Dedifferentiated amniotic fluid mesenchymal stem cell (primary cell): ENCODE results near the gene GLDN.

Experiments
- DNase-seq: peaks from one replicate; pipeline ENCODE4 v3.0.0-alpha.2; 2016; ENCODE audit errors: extremely low spot score

Gene GLDN

DNA sequence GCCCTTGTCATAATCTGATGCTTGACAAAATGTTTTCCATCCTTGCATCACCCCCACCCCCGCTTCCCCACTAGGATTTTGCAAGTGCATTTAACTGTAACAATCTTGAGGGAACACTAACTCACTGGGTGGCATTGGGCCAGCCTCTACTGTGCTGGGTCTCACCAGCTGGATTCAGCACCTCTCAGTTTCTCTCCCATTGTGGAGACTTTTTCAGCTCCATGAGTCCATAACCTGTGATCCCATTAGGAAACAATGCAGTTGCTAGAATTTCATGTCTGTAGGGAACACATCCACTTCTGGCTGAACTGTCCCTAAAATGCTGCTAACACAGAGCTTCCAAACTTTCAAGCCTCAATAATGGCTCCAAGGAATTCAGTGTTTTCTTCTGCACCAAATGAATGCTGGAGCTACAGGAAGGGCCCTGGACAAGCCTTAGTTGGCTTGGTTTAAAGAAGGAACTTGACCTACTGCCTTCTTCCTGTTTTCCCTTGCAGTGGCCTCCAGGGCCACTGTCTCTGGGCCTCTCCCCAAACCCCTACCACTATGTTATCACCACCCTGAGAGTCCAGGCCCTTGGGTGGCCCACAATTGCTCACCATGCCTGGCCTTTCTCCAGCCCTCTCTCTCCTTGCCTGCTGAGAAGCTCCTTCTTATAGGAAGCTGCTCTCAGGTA, 18.7 kb upstream of the GLDN start:
- DNase-seq = peak; percentile 54

DNA sequence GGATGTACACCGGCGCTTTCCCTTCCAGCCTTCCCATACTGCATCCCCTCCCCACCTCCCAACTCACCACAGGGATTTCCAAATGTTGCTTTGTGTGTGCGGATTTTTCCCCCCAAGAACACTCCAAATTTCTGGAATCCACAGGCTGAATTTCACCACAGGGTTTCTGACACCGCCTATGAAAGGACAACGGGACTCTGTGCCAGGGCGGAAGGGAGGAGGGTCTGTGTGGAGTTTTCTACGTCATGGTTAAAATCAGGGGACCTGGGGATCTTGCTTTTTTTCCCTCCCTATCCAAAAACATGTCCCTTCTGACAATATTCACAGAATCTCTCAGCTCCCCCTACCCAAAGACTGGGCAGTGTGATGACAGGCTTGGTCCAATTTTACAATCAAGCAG, 17.7 kb upstream of the GLDN start:
- DNase-seq = no peak

- DNase-seq = no peak
These were observed 16.3 kb upstream of the GLDN start for GRCh38 chr15:51325167-51325566.

DNA sequence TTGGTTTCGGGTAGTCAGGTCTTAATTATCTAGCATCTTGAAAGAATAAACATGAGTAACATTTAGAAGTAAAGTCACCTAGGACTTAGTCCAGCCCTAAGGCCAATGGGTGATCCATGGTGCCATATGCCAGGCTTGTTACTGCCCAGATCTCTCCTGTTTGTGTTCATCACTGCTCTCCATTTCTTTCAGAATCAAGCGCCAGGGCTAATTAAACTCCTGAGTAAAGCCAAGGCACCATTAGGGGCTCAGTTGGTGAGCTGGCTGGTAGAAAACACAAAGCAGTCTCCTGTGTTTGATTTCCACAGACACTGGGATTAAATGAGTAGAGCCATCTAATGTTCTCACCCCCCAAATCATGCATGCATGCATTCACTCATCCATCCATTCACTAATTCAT, 14.4 kb upstream of the GLDN start:
- no peak for DNase-seq

DNA sequence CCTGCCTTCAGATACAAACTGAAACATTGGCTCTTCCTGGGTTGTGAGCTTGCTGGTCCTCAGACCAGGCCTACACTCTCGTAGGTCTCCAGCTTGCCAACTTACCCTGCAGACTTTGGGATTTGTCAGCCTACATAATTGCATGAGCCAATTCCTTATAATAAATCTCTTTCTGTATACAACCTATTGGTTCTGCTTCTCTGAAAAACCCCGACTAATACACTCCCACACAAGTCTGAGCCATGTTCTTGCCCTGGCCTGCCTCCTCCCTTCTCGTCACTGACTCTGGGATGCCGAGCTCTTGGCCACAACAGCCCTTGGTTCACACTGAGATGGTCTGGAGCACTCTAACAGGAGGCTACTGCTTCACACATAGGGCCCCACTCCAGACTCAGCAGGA, 12.5 kb upstream of the GLDN start:
- DNase-seq = no peak

- no peak for DNase-seq
These were observed 10.3 kb upstream of the GLDN start for GRCh38 chr15:51331141-51331540.

DNA sequence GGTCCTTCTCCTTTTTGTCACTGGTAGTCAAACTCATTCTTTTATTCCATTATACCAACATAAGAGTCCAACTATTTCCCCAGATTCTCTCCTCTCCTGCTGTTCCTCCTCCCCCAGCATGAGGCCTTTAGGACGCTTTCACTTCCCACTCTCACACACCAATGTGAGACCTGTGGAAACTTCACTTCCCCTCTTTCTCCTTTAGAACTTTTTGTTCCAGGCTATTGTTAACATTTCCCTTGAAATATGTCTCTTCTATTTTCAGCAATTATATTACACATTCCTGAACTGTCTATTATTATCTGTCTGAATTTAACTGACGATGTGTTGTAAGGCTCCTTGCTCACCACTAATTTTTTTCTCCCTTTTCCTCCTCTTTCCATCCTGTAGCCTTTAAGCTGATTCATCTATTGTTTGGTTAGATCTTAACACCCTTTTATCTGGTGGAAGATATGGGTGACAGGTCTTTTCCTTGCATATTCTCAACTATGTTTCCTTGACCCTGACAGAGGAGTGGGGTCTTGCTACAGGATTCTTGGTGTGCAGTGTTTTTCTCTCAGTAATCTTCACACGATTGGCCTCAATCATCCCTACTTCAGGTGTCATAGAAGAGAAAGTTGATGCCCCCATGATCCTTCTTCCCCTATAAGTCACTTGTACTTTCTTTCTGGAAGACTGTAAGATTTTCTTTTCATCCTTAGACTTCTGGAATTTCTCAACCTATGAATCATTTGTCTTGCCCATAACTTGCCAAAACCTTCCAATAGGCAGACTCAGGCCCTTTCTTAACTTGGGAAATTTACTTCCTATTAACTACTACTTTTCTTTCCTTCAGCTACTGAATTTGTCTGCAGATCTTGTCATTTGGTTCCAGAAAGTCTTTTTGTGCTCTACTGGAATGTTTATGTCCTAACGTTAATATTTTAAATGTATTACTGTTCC, 9.0 kb upstream of the GLDN start:
- DNase-seq = no peak

GRCh38 chr15:51333571-51333970, 7.9 kb upstream of the GLDN start:
- no peak for DNase-seq

GRCh38 chr15:51334011-51334451, 7.4 kb upstream of the GLDN start:
- no peak for DNase-seq

GRCh38 chr15:51335087-51335486, 6.4 kb upstream of the GLDN start:
- DNase-seq = no peak

GRCh38 chr15:51335538-51336410, 5.7 kb upstream of the GLDN start:
- no peak for DNase-seq

DNA sequence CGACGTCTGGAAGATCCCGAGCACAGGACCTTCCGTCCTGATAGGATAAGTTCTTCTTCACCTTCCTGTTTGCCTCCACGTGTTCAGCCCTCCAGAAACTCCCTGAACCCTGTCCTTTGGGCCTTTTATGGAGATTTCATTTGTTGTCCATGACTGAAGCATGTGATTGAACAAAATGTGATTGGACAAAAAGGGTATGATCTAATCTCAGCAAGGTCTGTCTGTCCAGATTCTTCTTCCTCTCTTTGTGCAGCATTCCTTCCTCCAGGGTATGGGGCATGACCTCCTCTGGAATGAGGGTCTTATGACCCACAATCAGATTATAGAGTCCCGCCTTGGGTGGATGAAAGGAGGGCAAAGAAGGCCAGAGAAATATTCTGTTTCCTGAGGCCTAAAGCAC, 3.0 kb upstream of the GLDN start, which contains the start of gene CYP19A1:
Gene CYP19A1, minus strand, starts transcription at position 101 of the 400 bp plus-strand sequence. CDS start 95,684 bp downstream, outside the sequence.
- DNase-seq = no peak

GRCh38 chr15:51342227-51342999, 958 bp downstream of the GLDN start:
- no peak for DNase-seq

DNA sequence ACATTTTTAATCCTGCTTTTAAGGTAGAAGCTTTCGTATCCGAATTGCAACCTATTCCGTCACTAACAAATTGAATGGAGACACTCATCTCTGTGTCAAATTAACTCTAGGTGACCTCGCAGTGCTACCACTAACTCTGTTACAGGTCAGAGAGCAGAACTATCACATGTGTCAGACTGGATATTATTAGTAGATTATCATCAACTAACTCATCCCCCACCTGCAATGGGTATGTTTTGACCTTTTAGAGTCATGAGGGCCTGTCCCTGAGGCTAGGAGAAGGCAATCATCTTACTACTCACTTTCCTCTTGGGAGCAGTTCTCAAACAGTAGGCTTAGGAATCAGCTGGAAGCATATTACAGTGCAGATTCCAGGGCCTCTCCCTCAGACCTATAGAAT, 2.0 kb downstream of the GLDN start:
- DNase-seq = no peak

DNA sequence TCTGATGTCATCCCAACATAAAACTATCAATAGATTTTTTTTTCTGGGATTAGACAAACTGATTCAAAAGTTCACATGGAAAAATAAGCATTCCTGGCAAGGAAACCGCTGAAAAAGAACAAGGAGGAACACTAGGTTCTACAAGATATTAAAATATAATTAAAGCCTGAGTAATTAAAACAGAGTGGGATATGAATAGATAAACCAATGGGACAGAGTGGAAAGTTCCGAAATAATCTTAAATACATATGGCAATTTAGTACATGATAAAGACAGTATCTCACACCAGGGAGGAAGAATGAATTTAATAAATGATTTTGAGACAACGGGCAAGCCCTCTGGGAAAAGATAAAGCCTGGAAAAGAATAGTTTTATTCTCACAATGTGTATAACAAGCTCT, 4.7 kb downstream of the GLDN start:
- no peak for DNase-seq

GRCh38 chr15:51348688-51349087, 7.2 kb downstream of the GLDN start:
- no peak for DNase-seq

DNA sequence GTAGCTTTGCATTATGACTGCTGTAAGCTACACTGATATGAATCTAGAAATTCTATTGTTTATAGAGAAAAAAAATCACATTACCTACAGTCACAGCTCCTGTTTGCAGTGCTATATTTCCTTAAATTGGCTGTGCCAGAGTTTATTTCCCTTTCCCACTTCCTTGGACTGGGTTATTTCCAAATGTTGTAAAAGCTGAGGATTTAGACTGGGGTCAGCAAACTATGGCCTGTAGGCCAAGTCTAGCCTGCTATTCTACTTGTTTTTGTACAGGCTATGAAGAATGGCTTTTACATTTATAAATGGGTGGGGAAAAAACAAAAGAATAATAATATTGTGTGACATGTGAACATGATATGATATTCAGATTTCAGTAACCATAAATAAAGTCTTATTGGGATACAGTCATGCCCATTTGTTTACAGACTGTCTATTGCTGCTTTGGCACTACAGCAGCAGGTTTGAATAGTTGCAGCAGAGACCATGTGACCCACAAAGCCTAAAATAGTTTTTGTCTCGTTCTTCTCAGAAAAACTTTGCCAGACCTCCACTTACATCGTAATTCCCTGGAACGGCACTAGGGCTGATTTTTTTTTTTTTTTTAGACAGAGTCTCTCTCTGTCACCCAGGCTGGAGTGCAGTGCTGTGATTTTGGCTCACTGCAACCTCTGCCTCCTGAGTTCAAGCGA, 7.8 kb downstream of the GLDN start:
- peak; percentile 23 for DNase-seq

DNA sequence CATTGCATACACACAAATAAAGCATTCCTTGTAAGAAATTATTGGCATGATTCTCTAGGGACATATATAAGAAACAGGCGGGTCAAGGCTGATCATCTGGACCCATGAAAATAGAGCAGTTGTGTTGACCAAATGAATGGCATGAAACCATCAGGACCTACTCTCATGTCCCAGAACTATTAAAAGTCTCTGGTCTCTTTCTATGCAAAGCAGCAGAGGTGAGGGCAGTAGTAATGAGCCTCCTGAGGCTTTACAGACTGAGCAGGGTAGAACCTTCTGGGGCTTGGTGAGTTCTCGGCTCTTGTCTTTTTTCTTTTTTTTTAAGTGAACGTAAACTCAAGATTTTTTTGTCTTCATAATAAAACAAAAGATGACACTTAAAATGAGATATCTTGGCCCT, 9.3 kb downstream of the GLDN start:
- DNase-seq = no peak

GRCh38 chr15:51353976-51354375, 12.5 kb downstream of the GLDN start:
- no peak for DNase-seq

DNA sequence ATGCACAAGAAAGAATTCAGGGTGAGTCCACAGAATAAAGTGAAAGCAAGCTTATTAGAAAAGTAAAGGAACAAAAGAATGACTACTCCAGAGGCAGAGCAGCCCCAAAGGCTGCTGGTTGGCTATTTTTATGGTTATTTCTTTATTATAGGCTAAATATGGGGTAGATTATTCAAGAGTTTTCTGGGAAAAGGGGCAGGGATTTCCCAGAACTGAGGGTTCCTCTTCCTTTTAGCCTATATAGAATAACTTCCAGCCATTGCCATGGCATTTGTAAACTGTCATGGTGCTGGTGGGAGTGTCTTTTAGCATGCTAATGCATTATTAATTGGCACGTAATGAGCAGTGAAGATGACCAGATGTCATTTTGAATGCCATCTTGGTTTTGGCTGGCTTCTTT, 13.6 kb downstream of the GLDN start:
- DNase-seq = no peak

DNA sequence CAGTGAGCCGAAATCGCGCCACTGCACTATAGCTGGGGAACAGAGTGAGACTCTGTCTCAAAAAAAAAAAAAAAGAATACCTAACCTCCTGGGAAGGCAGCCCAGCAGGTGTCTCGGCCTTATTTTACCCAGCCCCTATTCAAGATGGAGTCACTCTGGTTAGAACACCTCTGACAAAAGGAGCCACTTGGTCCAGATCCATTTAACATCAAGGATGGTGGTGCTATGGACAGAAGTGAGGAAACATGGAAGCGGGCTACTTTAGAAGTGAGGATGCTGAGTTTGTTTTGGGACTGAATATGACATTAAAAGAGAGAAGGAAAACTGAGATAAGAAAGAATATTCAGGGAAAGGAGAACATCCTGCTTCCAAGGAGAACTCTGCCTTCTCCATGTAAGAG, 14.7 kb downstream of the GLDN start:
- no peak for DNase-seq
